Endothelial cell (in vitro differentiated cells): ENCODE measurements around the gene MYO15B. TPM values are rescaled to one million over a fixed set of nuclear protein-coding genes. Genes with fewer than 3 reads are reported as not detected.

ENCODE experiments used
- DNase-seq: peaks from one replicate; pipeline ENCODE4 v3.0.0; 2021; ENCODE audit warnings: low spot score
- H3K27ac Mint-ChIP-seq: one replicate; pipeline ENCODE4 v1.8.0; 2021; ENCODE audit warnings: mixed read lengths, inconsistent platforms; ENCODE audit not compliant: unreplicated experiment
- H3K27me3 Mint-ChIP-seq: one replicate; pipeline ENCODE4 v1.8.0; 2021; ENCODE audit warnings: mild to moderate bottlenecking, moderate library complexity, mixed read lengths, inconsistent platforms; ENCODE audit not compliant: unreplicated experiment
- H3K36me3 Mint-ChIP-seq: one replicate; pipeline ENCODE4 v1.8.0; 2021; ENCODE audit warnings: mild to moderate bottlenecking, low read depth, mixed read lengths, inconsistent platforms; ENCODE audit not compliant: unreplicated experiment
- H3K4me1 Mint-ChIP-seq: one replicate; pipeline ENCODE4 v1.8.0; 2021; ENCODE audit warnings: mild to moderate bottlenecking, mixed read lengths, inconsistent platforms; ENCODE audit not compliant: unreplicated experiment
- H3K4me3 Mint-ChIP-seq: one replicate; pipeline ENCODE4 v1.8.0; 2021; ENCODE audit warnings: mild to moderate bottlenecking, mixed read lengths, inconsistent platforms; ENCODE audit not compliant: unreplicated experiment
- H3K9me3 Mint-ChIP-seq: one replicate; pipeline ENCODE4 v1.8.0; 2021; ENCODE audit warnings: mixed read lengths, inconsistent platforms; ENCODE audit not compliant: unreplicated experiment
- total RNA-seq: library from RNA; stranded (reverse); fragmentation: NEBNext Ultra II Directional; extraction: Animal tissue kit (Norgen Biotek cat#: 25700); gene quantifications from one replicate; pipeline ENCODE4 v1.2.1, GENCODE V29; 2021; ENCODE audit not compliant: unreplicated experiment
- TF ChIP-seq, protein P1 (sequence below): fragments of 200-600 bp; sonication (generic); IDR thresholded peaks from one replicate; pipeline ENCODE4 v1.5.0; 2021; ENCODE audit warnings: antibody characterized with exemption; ENCODE audit not compliant: unreplicated experiment

Gene MYO15B
- total RNA-seq, 1 donor from 2014 or later = 224 TPM

DNA sequence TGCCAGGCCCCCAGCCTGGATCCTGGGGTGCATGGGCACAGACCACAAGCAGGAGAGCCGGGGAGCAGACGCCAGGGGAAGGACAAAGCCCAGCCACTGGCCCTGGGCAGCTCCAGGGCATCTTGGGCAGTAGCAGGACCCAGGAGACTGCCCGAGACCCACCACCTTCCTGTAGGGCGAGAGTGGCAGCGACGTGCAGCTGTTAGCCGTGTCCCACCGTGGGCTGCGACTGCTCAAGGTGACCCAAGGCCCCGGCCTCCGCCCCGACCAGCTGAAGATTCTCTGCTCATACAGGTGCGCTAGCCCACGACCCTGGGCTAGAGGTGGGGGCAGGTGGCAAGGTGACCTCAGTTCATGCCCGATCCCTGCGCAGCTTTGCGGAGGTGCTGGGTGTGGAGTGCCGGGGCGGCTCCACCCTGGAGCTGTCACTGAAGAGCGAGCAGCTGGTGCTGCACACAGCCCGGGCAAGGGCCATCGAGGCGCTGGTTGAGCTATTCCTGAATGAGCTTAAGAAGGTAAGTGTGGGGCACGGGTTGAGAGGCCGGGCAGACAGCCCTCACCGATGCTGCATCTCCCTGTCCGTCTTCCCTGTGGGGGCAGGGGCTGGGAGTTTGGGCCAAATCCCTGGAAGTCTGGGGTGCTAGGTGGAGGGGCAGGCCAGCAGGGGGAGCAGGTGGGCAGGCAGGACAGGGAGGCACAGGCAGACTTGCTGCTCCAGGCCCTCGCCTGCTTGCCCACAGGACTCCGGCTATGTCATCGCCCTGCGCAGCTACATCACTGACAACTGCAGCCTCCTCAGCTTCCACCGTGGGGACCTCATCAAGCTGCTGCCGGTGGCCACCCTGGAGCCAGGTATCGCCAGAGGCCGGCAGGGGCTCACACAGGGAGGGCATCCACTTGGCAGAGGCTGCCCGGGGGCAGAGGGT lies 32.2 kb downstream of the MYO15B start:
- TF ChIP-seq, protein P1, sequence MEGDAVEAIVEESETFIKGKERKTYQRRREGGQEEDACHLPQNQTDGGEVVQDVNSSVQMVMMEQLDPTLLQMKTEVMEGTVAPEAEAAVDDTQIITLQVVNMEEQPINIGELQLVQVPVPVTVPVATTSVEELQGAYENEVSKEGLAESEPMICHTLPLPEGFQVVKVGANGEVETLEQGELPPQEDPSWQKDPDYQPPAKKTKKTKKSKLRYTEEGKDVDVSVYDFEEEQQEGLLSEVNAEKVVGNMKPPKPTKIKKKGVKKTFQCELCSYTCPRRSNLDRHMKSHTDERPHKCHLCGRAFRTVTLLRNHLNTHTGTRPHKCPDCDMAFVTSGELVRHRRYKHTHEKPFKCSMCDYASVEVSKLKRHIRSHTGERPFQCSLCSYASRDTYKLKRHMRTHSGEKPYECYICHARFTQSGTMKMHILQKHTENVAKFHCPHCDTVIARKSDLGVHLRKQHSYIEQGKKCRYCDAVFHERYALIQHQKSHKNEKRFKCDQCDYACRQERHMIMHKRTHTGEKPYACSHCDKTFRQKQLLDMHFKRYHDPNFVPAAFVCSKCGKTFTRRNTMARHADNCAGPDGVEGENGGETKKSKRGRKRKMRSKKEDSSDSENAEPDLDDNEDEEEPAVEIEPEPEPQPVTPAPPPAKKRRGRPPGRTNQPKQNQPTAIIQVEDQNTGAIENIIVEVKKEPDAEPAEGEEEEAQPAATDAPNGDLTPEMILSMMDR = peak; percentile 68
- Mint-ChIP-seq H3K9me3 (no peaks in the 10 kb centered on the region), H3K36me3 (peaks cover 19% of the 10 kb centered on the region), H3K4me1 (no peaks in the 10 kb centered on the region), H3K27ac (no peak overlapping the region), H3K4me3 (no peak overlapping the region), H3K27me3 (peaks cover 20% of the 10 kb centered on the region)
- DNase-seq = peak; percentile 77

DNA sequence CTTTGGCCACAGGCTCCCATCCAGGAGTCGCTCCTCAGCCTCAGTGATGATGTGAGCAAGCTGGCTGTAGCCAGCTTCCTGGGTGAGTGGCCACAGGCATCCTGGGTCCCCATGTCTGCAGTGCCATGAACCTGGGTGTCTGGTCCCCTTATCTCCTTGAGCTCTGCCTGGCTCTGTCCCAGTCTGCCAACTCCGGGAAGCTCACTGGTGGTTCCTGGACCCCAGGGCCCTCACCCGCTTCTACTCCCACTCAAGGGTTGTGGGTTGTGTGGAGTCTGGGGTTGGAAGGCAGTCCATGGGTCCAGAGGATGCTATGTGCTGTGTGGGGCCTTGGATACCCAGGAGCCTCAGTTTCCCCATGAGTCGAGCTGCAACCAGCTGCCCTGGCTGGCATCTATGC lies 33.9 kb downstream of the MYO15B start:
- TF ChIP-seq, protein P1 = no peak
- Mint-ChIP-seq H3K4me3 (no peak overlapping the region), H3K27me3 (peaks cover 20% of the 10 kb centered on the region), H3K27ac (no peak overlapping the region), H3K4me1 (no peaks in the 10 kb centered on the region), H3K9me3 (no peaks in the 10 kb centered on the region), H3K36me3 (peaks cover 19% of the 10 kb centered on the region)
- DNase-seq = no peak

DNA sequence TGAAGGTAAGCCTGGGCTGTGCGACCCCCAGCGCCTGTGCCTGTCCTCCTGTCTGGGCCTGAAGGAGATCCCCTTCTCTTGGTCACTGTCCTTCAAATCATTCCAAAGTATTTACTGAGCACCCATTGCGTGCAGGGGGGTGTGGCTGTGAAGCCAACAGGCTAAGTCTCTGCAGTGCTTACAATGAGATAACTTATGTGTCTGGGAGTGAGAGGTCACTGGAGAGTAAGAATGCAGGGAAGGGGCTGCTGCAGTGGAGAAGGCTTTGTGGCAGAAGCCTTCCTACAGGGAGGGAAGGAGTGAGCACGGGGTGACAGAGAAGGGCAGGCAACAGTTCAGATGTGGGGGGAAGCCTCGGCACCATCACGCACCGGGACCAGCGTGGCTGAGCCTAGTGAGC lies 34.5 kb downstream of the MYO15B start:
- Mint-ChIP-seq H3K9me3 (no peaks in the 10 kb centered on the region), H3K36me3 (peaks cover 15% of the 10 kb centered on the region), H3K4me3 (peak overlapping the region; percentile 56), H3K4me1 (no peaks in the 10 kb centered on the region), H3K27me3 (peaks cover 20% of the 10 kb centered on the region), H3K27ac (no peak overlapping the region)
- no peak for DNase-seq
- TF ChIP-seq, protein P1 = no peak

DNA sequence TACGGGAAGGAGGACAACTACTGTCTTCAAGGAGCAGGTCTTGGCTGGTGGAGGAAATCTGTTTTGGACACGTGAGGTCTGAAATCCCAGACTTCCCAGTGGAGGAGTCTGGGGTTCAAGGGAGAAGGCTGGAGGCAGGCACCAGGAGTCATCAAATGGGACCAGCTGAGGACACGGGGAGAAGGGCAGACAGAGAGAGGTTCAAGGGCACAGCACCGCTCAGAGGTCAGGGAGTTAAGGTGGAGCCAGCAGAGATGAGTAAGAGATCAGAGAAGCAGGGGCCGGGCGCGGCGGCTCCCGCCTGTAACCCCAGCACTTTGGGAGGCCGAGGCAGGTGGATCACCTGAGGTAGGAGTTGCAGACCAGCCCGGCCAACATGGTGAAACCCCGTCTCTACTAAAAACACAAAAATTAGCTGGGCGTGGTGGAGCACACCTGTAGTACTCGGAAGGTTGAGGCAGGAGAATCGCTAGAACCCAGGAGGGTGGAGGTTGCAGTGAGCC lies 35.2 kb downstream of the MYO15B start:
- Mint-ChIP-seq H3K27me3 (peaks cover 20% of the 10 kb centered on the region), H3K4me1 (no peaks in the 10 kb centered on the region), H3K27ac (peak overlapping the region; percentile 7), H3K9me3 (no peaks in the 10 kb centered on the region), H3K36me3 (peaks cover 10% of the 10 kb centered on the region), H3K4me3 (peak overlapping the region; percentile 56)
- no peak for DNase-seq
- TF ChIP-seq, protein P1 = no peak

DNA sequence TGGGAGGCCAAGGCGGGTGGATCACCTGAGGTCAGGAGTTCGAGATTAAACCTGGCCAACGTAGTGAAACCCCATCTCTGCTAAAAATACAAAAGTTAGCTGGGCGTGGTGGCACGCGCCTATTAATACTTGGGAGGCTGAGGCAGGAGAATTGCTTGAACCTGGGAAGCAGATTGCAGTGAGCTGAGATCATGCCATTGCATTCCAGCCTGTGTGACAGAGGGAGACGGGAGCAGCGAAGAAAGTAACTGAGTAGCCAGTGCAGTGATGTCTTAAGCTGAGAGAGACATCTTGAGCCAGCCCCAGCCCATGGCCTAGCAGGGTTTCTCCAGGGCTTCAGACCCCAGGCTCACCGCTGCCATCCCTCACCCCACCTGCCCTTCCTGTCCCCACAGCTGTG lies 35.8 kb downstream of the MYO15B start:
- Mint-ChIP-seq H3K9me3 (no peaks in the 10 kb centered on the region), H3K36me3 (peaks cover 10% of the 10 kb centered on the region), H3K4me1 (no peaks in the 10 kb centered on the region), H3K4me3 (no peak overlapping the region), H3K27ac (no peak overlapping the region), H3K27me3 (peaks cover 16% of the 10 kb centered on the region)
- no peak for DNase-seq
- TF ChIP-seq, protein P1 = no peak
